Inflammatory macrophage treated with lipopolysaccharide for 4 hours (primary cell): ENCODE measurements around the gene B3GALT5.
A peak's percentile ranks its signal among the peaks of the same experiment; 100 is the strongest.

Experiments used
- DNase-seq: peaks from one replicate; pipeline ENCODE4 v3.0.0-alpha.2; 2020

The B3GALT5 gene

DNA sequence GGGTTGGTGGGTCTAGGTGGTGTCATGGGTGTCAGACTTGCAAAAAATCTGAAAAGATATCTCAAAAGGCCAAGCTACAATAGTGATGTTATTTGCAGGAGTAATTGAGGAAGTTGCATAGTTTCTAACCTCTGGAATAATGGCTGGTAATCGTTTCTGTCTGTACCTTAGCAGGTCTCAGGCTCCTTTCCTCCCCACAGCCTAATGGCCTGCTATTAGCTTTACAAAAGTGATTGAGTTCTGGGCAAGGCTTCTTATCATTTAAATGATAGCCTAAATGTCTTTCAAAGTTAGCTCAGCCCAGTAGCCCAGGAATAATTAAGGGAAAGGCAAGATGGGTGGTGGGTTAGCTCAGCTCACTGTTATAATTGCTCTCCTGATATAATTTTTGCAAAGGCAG lies 94.6 kb downstream of the B3GALT5 start:
- DNase-seq: no peak

DNA sequence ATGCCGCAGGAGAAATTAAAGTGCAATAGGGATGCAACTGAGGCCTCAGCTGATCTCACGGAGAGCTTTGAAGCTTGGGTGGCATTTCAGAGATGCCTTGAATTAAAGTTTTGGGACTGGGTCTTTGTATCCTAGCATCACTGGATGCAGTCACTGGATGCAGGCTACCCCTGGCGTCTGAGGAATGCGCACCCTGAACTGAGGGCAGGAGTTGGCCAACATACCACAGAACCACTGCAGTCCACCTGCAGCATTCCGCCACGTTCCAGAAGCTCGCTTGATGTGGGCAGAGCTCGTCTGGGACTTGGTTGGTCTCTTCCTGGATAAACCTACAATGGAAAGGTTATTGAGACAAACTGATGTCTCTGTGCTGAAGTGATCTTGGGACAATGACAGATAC lies 98.1 kb downstream of the B3GALT5 start:
- no peak for DNase-seq

DNA sequence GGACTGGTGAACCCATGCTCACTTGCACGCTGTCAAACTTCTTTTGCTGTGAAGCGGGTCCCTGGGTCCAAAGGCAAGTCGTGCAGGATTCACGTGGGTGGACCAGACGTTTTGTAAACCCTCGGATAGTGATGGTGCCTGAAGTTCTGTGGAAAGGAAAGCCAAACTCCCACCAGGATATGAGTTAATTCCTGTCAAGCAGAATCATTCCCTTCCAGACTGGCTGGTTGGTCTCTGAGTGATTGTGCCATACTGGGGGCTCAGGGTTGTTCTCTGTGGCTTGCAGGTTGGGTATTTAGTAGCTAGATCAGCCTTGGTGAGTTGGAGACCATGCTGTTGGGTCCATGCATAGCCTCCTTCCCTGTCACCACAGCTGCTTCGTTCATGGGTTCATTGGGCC lies 99.5 kb downstream of the B3GALT5 start:
- no peak for DNase-seq

- no peak for DNase-seq
Observed at GRCh38 chr21:39712976-39713375, 100.2 kb downstream of the B3GALT5 start.

DNA sequence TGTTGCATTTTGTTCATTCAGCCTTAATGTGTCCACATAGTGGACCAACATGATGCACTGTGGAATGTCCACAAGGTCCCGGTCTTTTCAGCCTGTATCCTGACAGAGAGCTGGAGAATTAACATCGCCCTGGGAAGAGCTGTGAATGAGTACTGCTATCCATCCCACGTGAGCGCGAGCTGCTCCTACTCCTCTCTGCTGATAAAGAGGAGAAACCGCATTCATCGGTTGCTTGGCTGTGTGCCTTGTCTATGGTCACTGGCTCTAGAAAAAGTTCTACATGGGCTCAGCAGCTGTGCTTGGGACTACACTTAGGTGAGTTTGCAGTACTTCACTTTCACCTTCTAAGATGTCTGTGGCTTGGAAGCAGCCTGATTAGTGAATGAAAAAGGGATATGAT lies 101.2 kb downstream of the B3GALT5 start:
- DNase-seq: no peak

GRCh38 chr21:39714331-39714730 lies 101.6 kb downstream of the B3GALT5 start:
- no peak for DNase-seq

- peak; percentile 30 for DNase-seq
Observed at GRCh38 chr21:39715804-39716397, 103.2 kb downstream of the B3GALT5 start.

GRCh38 chr21:39720126-39720778 lies 107.5 kb downstream of the B3GALT5 start:
- no peak for DNase-seq

GRCh38 chr21:39721885-39722284 lies 109.1 kb downstream of the B3GALT5 start:
- DNase-seq: no peak
